Sciatic nerve (tissue), 2 donors: ENCODE data around the gene MSANTD1. TPM values are rescaled to one million over a fixed set of nuclear protein-coding genes. Genes with fewer than 3 reads are reported as not detected.

Source experiments
- ATAC-seq: fragments of 200-7000 bp; cut with Tn5 transposase; one replicate; pipeline ENCODE4 v1.9.1; 2020; ENCODE audit warnings: mild to moderate bottlenecking, moderate library complexity
- DNase-seq: peaks from one replicate; pipeline ENCODE4 v3.0.0-alpha.2; 2020; ENCODE audit warnings: low spot score
- intact Hi-C: fragments of 100-400 bp; cut with DNase I; formaldehyde crosslinking; loops from one replicate; pipeline ENCODE4 v1.14.2; 2022
- total RNA-seq: library from RNA; stranded (reverse); fragmentation: NEBNext Ultra II Directional; extraction: Animal tissue kit (Norgen Biotek cat#: 25700); gene quantifications from one replicate; pipeline ENCODE4 v1.2.1, GENCODE V29; 2021
- donor health status: DM: no; HTN: no; CAD: no.
- donor health status: DM: no; HTN: no; CAD: no.

The MSANTD1 gene
- 1.8 TPM for total RNA-seq

GRCh38 chr4:3248811-3249661 lies at the start of gene MSANTD1:
Gene MSANTD1 (plus strand): TSS chr4:3249159. CDS start chr4:3249223, 64 bp downstream.
- intact Hi-C loops, result no loop called here
- ATAC-seq (no peak), DNase-seq (no peak)

- DNase-seq (peak; percentile 55), ATAC-seq (peak; percentile 82)
- intact Hi-C loops, result no loop called here
Measured at GRCh38 chr4:3199653-3200422, 49.1 kb upstream of the MSANTD1 start.

DNA sequence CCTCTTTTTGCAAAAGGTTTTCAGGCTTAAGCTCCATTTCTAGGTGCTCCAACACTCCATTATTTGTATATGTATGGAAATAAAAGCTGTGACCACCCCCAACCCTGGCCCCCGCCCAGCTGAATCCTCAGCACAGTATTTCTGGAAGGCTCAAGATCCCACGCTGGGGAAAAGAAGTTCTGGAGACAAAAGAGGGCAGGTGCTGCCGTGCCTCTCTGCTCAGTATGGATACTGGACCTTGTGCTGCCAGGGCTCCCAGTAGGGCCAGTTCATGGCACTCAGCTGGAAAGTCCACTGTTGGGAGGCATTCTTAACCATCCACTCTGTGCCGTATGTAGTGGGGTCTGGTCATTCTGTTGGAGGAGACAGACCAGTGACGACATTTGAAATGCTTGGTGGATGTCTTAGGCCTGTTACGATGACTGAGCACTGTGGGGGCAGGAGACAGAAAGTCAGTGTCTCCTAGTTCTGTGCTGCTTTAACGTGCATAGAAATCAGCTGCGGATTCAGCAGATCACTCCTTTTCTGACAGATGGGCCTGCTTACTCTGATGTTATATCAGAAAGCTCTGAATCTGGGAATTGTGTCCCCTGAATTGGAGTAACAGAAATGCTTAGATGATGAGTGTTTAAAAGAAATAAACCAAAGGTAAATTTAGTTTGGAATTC lies 48.4 kb upstream of the MSANTD1 start:
- DNase-seq, result peak; percentile 48
- intact Hi-C loops, result no loop called here
- no peak for ATAC-seq

DNA sequence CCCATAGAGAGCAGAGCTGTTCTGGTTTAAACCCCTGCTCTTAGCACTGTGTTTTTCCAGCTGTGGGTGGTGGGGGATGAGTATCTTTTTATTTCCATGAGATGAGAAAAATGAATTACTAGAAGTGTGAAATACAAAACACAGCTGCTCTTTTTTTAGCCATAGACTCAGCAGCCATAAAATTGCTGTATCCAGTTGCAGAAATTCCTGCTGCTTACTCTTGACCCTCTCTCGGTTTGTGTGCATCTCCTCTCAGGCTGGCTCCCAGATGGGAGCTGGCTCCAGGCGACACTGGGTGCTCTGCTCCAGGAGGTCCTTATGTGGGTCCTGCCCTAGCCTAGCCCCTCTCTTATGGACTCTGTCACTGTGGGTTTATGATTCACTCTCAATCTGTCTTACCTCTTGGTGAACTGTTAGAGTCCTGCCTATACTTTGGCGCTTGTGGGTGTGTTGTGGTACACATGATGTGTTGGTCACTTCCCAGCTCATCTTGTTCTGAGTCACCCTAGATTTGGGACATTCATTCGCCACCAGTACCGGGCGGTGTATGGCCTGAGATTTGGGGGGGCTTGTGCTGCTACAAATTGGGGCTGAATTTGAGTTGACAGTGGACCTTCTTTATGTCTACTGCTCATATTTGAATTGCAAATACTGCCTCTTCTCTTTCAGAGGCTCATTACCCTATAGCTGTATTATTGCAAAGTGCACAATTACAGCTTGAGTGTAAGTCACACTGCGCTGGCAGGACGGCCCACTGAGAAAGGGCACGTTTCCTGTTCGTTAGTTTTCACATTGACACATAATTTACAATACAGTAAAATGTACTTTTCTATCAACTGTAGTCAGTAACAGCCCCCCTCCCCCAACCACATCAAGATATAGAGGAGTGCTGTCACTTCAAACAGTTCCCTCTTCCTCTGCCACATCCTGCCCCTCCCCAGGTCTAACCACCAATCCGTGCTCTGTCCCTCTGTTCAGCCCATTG lies 46.9 kb upstream of the MSANTD1 start:
- intact Hi-C loops, result no loop called here
- ATAC-seq (no peak), DNase-seq (peak; percentile 48)

DNA sequence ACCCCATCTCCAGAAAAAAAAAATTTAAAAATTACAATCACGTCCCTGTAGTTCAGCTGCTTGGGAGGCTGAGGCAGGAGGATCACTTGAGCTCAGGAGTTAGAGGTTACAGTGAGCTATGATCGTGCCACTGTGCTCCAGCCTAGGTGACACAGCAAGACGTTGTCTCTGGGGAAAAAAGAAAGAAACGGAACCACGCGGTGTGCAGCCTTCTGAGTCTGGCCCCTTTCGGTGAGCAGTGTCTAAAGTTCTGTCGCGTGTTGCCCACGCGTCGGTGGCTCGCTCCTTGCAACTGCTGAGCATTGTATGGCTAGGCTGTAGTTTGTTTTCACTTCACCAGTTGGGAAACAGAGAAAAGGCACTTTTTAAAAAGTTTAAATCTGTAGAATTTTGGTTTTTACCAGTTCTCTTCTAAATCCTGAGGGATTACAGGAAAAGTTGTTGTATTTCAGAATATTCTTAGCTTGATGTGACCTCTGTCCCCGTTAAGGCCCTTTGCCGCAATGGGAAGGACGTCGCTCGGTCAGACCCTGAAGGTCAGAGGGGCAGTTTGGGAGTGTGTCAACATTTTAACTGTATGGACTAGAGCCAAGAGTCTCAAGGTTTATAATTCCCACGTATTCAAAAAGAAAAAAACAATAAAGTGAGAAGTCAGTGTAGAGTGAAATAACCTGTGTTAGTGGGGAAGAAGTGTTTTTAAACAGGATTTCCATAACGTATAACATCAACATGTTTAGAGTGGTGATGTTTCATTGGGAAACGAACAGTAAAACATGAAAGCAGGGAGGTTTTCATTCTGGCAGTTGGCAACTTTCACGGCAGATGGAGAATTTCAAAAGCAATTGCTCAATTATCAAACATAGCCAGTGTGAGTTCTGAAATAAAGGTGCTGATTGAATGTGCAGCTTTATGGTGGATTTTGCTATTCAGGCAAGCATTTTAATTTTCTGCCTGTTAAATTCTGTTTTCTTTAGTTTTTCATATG lies 45.8 kb upstream of the MSANTD1 start:
- DNase-seq, result peak; percentile 37
- intact Hi-C loops, result no loop called here
- ATAC-seq, result no peak

- DNase-seq, result peak; percentile 19
- intact Hi-C loops, result no loop called here
- peak; percentile 41 for ATAC-seq
Measured at GRCh38 chr4:3203971-3204431, 45.0 kb upstream of the MSANTD1 start.

GRCh38 chr4:3205995-3206394 lies 43.0 kb upstream of the MSANTD1 start:
- DNase-seq (peak; percentile 31), ATAC-seq (no peak)
- intact Hi-C loops, result no loop called here

- ATAC-seq, result no peak
- peak; percentile 13 for DNase-seq
- intact Hi-C loops, result no loop called here
Measured at GRCh38 chr4:3206439-3207100, 42.4 kb upstream of the MSANTD1 start.

- intact Hi-C loops, result no loop called here
- DNase-seq, result no peak
- no peak for ATAC-seq
Measured at GRCh38 chr4:3207531-3208037, 41.4 kb upstream of the MSANTD1 start.

DNA sequence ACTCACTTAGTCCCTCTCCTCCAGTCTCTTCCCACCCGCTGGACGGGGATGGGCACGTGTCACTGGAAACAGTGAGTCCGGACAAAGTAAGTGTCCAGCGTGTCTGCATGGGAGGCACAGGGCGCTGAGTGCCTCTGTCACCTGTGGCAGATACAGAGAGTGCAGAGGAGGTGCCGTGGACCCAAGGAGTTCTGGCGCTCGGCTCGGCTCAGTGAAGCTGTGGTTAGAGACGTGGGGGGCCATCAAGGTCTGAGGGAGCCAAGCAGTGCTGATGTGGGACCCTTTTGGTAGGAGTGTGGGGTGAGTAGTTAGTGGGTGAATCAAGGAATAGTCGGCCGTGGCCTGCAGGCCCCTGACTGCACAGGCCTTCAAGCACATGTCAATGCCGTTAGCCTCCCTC lies 40.1 kb upstream of the MSANTD1 start:
- intact Hi-C loops, result no loop called here
- peak; percentile 42 for DNase-seq
- ATAC-seq, result no peak

- peak; percentile 27 for DNase-seq
- intact Hi-C loops, result no loop called here
- no peak for ATAC-seq
Measured at GRCh38 chr4:3209551-3210325, 39.2 kb upstream of the MSANTD1 start.

DNA sequence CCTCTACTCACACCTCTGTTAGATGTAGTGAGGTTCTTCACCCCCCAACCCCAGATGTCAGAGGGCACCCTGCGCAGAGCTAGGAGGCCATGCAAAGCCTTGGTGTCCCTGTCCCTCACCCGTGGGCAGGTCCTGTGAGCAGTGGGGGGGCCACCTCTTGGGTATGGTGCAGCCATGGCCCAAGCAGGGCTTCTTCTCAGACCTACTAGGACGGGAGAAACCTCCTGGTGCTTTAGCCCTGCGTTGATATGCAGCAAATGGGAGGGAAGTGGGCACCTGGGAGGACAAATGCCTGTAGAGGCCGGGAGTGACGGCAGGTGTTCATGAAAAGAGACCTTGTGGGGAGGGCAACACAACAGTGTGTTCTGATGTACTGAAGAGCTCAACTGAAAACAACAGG lies 38.5 kb upstream of the MSANTD1 start:
- no peak for ATAC-seq
- peak; percentile 45 for DNase-seq
- intact Hi-C loops, result no loop called here

- intact Hi-C loops, result no loop called here
- ATAC-seq (no peak), DNase-seq (peak; percentile 38)
Measured at GRCh38 chr4:3211866-3212265, 37.1 kb upstream of the MSANTD1 start.

DNA sequence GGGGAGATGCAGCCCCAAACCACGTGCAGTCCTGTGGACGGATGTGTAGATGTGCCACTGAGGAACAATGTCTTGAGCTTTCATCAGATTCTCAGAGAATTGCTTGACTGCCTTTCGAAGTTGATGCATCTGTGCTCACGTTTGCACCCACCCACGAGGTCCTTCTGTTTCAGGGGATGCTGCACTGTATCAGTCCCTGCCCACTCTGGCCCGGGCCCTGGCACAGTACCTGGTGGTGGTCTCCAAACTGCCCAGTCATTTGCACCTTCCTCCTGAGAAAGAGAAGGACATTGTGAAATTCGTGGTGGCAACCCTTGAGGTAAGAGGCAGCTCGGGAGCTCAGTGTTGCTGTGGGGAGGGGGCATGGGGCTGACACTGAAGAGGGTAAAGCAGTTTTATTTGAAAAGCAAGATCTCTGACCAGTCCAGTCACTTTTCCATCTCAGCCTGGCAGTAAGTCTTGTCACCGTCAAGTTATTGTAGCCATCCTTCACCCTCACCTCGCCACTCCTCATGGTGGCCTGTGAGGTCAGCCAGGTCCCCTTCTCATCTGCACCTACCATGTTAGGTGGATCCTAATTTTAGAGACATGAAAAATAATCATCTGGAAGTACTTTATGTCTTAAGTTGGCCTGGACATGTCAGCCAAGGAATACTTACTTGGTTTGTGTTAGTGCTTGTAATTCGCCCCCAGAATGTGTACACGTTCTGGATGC lies 36.4 kb upstream of the MSANTD1 start:
- no peak for ATAC-seq
- peak; percentile 39 for DNase-seq
- intact Hi-C loops, result no loop called here

GRCh38 chr4:3213106-3213425 lies 35.9 kb upstream of the MSANTD1 start:
- intact Hi-C loops, result no loop called here
- no peak for ATAC-seq

More at GRCh38 chr4:3213106-3213425, 35.9 kb upstream of the MSANTD1 start:
- peak; percentile 2 for DNase-seq
